ENCODE results near the gene SERINC3.

SERINC3 gene

DNA sequence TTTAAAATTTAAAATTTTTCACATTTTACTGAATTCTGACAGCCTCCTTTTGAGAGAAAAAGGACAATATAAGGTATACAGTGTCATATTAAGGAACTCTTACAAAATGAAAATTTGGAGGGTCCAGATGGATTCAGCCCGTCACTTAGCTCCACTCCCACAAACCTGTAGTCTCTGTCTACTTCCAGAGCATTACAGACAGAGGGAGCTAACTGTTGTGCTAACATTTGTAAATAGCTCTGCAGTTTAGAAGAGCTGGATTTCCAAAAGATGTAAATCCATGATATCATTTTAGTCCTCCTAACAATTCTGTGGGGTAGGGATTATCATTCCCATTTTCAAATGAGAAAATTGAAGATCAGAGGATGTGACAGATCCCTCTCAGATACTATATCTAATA is 16.1 kb upstream of the SERINC3 start:
- DNase-seq (ENCODE audit: extremely low spot score): no peak
- POLR2A ChIA-PET: interaction anchor here (0.6 kb wide), 1 partner anchor 107 kb away, joined by 3 read pairs; no protein-coding TSS in a partner anchor

DNA sequence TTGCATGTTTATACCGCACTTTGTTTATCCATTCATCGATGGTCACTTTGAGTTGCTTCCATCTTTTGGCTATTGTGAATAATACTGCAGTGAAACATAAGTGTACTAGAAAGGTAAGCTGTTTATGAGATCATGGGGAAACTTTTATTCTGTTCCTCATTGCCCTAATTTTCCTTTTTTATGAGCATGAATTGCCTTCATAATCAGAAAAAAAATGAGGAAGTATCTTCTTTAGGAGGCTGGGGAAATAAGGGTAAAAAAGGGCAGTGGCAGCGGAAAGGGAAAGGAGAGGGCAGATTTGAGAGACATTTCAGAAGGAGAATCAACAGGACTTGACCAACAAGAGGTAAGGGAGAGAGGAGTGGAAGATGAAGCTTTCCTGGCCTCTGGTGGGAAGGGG is 14.3 kb upstream of the SERINC3 start:
- TF ChIP-seq, protein P1, sequence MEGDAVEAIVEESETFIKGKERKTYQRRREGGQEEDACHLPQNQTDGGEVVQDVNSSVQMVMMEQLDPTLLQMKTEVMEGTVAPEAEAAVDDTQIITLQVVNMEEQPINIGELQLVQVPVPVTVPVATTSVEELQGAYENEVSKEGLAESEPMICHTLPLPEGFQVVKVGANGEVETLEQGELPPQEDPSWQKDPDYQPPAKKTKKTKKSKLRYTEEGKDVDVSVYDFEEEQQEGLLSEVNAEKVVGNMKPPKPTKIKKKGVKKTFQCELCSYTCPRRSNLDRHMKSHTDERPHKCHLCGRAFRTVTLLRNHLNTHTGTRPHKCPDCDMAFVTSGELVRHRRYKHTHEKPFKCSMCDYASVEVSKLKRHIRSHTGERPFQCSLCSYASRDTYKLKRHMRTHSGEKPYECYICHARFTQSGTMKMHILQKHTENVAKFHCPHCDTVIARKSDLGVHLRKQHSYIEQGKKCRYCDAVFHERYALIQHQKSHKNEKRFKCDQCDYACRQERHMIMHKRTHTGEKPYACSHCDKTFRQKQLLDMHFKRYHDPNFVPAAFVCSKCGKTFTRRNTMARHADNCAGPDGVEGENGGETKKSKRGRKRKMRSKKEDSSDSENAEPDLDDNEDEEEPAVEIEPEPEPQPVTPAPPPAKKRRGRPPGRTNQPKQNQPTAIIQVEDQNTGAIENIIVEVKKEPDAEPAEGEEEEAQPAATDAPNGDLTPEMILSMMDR (IDR thresholded peaks at IDR 0.05; ENCODE audit: control extremely low read depth, extremely low read depth, low read depth, missing control alignments): no peak
- DNase-seq (ENCODE audit: extremely low spot score): no peak
- POLR2A ChIA-PET: no interaction called here
- CTCF ChIA-PET: interaction anchor here (1.5 kb wide), 1 partner anchor 17 kb away, joined by 3 read pairs; no protein-coding TSS in a partner anchor

More for the DNA sequence above, 16.1 kb upstream of the SERINC3 start:
- TF ChIP-seq, protein P1 (IDR thresholded peaks at IDR 0.05; ENCODE audit: control extremely low read depth, extremely low read depth, low read depth, missing control alignments): no peak
- CTCF ChIA-PET: interaction anchor here (1.4 kb wide), 3 partner anchors 12 to 35 kb away, joined by 3 to 6 read pairs (median 5); no protein-coding TSS in a partner anchor

DNA sequence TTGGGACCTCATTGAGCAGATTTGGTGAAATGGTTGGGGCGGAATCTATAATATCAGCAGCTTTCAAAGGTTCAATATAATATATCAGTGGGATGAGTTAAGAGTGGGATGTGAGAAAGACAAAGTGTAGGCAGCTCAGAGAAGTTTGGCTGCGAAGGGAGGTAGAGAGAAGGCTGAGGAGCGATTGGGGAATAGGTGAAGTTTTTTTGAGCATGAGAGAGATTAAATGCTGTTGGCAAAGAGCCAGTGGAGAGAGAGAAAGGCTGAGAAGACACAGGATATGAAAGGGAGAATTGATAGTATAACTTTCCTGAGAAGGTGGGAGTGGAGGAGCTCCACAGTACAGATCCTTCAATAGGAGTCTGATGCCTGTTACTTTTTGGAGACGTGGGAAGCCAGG is 12.1 kb upstream of the SERINC3 start:
- TF ChIP-seq, protein P1 (IDR thresholded peaks at IDR 0.05; ENCODE audit: control extremely low read depth, extremely low read depth, low read depth, missing control alignments): no peak
- CTCF ChIA-PET: interaction anchor here (0.9 to 1.3 kb wide), 3 partner anchors 11 to 149 kb away, joined by 3 to 4 read pairs (median 3); partner anchors contain the start of gene TTPAL
- POLR2A ChIA-PET: no interaction called here
- no peak for DNase-seq (ENCODE audit: extremely low spot score)

DNA sequence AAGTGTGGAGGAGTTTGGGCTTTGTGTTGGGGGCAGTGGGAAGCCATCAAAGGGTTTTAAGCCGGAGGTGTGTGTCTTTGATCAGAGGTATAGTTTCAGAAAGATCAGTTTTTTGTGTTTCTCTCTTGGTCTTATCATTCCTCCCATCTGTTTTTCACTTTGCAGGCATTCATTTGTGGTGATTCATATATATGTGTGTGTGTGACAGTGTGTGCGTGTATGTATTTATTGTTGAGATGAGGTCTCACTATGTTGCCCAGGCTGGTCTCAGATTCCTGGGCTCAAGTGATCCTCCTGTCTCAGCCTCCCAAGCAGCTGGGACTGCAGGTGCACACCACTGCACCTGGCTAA is 11.1 kb upstream of the SERINC3 start:
- no peak for DNase-seq (ENCODE audit: extremely low spot score)
- TF ChIP-seq, protein P1 (IDR thresholded peaks at IDR 0.05; ENCODE audit: control extremely low read depth, extremely low read depth, low read depth, missing control alignments): no peak
- ChIA-PET POLR2A (no interaction called here), CTCF (interaction anchor here (1.3 kb wide), 1 partner anchor 10 kb away, joined by 4 read pairs; no protein-coding TSS in a partner anchor)

DNA sequence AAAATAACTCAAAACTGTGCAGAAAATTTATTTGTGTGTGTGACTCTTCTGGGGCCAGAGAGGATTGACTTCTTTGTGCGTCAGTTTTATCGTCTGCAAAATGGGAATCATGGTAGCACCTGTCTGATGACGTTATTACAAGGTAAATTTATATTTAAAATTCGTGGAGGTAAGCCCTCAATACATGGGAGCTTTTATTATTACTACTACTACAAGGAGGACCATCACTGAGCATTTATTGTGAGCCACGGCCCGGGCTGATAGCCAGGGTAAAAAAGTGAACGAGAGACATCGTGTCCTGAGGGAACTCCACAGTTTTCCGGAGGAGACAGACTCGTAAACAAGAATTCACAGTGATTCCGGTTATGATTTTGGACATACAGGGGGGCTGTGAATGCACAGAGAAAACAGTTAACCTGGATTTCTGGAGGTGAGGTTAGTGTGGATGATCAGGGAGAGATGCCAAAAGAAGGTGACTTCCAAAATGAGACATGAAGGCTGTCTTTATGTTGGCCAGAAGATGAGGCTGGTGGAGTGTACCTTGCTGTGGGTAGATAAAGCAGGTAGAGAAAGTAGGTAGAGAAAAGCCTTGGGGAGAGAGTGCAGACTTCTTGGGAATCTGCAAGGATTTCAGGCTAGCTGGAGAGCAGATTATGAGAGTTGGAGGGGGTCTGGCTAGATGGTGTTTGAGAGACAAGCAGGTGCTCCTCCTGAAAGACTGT is 10.6 kb upstream of the SERINC3 start:
- ChIA-PET CTCF (interaction anchor here (1.3 kb wide), 1 partner anchor 9 kb away, joined by 4 read pairs; no protein-coding TSS in a partner anchor), POLR2A (no interaction called here)
- DNase-seq (ENCODE audit: extremely low spot score): no peak
- TF ChIP-seq, protein P1 (IDR thresholded peaks at IDR 0.05; ENCODE audit: control extremely low read depth, extremely low read depth, low read depth, missing control alignments): no peak

DNA sequence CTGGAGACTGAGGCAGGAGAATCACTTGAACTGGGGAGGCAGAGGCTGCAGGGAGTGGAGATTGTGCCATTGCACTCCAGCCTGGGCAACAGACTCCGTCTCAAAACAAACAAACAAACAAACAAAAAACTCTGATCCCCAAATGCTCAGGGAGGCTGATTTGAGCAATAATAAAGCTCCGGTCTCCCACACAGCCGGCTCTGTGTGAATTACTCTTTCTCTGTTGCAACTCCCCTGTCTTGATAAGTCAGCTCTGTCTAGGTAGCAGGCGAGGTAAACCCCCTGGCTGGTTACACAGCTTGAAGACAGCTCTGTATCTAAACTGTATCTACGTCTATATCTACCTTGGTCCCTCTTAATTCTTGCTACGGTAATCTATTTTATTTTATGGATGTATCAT is 6.4 kb upstream of the SERINC3 start:
- POLR2A ChIA-PET: no interaction called here

More for the DNA sequence above, 6.4 kb upstream of the SERINC3 start:
- CTCF ChIA-PET: interaction anchor here (1.4 to 2.1 kb wide), 2 partner anchors 21 to 82 kb away, joined by 4 to 7 read pairs; no protein-coding TSS in a partner anchor
- DNase-seq (ENCODE audit: extremely low spot score): no peak
- TF ChIP-seq, protein P1 (IDR thresholded peaks at IDR 0.05; ENCODE audit: control extremely low read depth, extremely low read depth, low read depth, missing control alignments): no peak
